NCI-H1694 treated with DMSO at 0.1 percent for 48 hours (cell line): ENCODE measurements around the gene SFTA2.
"Not testable (repeated sequence)": the region's sequence is repeated elsewhere in the genome, so short reads cannot be mapped to it uniquely, and the experiment has no call there.

Experiments
- DNase-seq: peaks from one replicate; lab custom pipeline; 2025; lab: John Stamatoyannopoulos, UW

SFTA2 gene

DNA sequence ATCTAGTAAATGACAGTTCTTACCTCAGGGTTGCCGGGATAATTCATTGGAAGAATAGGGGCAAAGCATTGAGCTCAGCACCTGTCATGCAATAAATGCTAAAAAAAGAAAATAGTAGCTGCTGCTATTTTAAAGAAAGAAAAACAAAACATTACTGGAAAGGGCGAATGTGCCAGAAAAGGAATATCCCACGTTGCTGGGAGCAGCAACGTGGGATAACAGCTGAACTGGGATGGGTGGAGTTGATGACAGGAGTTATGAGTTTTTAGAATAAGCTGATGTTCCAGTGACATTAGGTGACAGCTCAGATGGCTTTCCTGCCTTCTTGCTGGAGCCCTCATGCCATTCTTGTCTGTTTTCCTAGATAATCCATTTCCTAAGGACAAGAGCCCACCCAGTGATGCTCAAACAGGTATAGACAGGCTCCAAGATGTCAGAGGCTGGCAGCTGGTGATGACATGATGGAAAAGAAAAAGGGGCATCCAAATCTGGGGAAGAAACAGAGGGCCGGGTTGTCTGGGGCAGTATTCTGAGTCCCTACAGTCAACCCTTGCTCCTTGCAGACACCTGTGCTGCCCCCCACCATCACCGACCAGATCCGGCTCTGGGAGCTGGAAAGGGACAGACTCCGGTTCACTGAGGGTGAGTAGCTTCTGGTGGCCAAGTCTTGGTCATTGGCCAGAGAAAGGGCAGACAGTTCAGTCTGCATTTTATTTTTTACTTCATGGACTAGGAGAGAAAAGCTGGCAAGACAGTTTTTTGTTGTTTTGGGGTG is 19.0 kb downstream of the SFTA2 start:
- no peak for DNase-seq

DNA sequence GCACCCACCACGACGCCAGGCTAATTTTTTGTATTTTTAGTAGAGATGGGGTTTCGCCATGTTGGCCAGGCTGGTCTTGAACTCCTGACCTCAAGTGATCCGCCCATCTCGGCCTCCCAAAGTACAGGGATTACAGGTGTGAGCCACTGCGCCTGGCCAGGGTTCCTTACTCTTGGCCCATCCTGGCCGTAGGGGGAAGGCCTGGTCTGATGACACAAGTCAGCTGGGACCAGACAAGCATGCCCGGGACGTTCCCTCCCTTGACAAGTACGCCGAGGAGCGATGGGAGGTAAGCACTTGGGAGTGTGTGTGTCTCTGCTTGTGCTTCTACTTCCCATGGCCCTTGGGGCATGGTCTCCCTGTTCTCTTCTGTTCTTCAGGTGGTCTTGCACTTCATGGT is 21.5 kb downstream of the SFTA2 start:
- DNase-seq = not testable (repeated sequence)

DNA sequence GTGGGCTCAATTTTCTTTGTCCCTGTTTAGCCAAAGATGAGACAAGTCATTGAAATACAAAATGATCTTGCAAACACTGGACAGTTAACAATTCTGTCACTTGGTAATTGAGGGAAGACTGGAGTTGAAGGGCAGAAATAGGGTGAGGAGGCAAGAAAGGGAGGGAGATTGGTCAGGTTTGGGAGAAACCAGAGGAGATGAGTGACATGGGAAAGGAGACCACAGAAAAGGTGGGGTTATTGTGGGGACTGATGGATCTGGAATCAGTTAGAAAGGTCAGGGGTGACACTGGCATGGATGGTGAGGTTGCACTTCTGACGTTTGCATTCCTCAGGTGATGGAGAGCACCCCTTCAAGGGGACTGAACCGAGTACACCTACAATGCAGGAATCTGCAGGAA is 23.3 kb downstream of the SFTA2 start:
- DNase-seq = no peak

DNA sequence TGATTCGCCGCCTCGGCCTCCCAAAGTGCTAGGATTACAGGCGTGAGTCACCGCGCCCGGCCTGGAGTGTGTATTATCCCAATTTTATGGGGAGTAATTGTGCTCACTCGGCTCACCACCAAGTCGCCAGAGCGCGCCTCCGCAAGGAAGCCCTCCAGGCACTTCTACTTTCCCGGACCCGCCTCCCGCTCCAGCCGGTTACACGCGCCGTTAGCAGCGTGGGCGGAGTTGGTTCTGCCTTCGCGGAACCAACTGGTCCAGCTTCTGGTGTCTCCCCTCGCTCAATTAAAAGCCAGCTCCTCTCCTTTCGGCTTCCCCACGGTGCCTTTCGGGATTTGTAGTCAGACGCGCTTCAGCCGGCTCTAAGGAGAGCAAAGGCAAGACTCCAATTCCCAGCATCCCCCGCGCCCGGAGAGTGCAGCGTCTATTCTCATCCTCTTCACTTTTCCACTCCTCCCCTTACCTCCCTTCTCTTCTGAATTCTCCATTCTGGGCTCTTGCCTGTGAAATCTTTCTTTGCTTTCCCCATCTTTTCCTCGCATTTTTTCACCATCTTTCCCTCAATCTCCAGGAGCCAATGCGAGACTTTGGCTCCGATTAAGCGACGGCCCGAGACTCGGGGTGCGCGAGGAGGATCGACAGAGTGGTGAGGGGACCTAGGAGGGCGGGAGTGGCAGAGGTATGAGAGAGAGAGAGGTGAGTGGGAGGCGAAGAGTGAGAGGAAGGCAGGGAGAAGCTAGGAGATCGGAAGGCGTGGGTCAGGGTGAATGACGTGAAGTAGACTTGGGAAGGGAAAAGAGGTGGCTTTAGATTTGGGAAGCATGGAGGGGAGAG is 24.0 kb downstream of the SFTA2 start, which contains the start of gene GTF2H4:
Gene GTF2H4, plus strand, starts transcription at position 450 of the 834 bp plus-strand sequence.
- peak; percentile 95 for DNase-seq

DNA sequence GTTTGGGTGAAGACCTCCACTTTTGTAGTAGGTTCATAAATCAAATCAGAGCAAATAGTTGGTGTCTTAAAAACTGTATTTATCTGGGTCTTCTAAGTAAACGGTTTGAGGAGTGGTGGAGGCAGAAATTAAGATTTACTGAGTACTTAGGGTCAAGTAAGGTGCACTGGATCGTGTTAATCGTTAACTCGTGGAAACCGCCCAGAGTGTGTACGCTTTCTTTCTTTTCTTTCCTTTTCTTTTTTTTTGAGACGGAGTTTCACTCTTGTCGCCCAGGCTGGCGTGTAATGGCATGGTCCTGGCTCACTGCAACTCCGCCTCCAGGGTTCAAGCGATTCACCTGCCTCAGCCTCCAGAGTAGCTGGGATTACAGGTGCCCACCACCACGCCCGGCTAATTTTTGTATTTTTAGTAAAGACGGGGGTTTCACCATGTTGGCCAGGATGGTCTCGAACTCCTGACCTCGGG is 24.6 kb downstream of the SFTA2 start:
- not testable (repeated sequence) for DNase-seq

DNA sequence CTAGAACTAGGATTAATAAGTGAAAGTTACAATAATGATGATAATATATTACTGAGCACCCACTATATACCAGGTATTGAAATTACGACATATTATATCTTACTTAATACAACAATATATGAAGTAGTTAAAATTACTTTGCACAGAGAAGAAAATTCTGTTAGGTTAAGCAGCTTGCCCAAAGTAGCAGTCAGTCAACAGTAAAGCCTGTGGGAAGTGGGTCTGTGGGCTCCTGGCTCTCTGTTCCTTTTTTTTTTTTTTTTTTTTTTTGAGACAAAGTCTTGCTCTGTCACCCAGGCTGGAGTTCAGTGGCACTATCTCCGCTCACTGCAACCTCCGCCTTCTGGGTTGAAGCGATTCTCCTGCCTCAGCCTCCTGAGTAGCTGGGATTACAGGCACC is 28.7 kb downstream of the SFTA2 start:
- no peak for DNase-seq

DNA sequence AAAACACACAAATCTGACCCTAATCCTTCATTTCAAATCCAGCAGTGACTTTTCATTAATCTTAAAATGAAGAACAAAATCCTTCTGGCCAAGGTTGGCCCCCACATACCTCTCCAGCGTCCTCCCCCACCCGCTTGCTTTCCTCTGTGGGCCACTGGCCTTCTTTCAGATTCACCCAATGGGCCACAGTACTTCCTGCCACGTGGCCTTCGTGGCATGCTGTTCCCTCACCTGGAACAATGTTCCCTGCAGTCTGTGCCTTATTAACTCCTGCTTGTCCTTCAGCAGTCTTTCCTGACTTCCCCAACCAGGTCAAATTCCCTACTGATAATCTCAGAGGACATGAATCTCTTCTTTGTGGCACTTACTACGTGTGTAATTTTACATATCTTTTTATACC is 29.3 kb downstream of the SFTA2 start:
- no peak for DNase-seq

DNA sequence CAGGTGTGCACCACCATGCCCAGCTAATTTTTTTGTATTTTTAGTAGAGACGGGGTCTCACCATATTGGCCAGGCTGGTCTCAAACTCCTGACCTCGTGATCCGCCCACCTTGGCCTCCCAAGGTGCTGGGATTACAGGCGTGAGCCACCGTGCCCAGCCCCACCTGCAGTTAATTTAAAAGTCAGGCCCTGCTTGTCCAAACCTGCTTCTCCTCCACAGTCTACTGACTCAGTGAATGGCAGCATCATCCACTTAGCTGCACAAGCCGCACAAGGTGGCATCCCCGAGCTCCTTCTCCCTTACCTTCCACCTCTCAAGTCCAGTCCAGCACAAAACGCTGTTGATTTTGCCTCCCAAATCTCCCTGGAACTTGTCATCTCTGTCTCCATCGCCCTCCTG is 29.8 kb downstream of the SFTA2 start:
- DNase-seq = not testable (repeated sequence)

DNA sequence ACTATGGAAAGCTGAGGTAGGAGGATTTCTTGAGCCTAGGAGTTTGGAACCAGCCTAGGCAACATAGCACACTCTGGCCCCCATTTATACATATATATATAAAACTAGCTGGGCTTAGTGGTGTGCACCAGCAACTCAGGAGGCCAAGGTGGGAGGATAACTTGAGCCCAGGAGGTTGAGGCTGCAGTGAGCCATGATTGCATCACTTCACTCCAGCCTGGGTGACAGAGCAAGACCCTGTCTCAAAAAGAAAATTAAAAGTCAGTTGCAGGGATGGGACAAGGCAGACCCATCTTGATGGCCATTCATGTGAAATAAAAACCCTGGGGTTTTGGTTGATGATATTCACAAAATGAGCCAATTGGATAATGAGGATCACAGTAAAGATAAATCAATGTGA is 30.5 kb downstream of the SFTA2 start:
- DNase-seq = no peak

DNA sequence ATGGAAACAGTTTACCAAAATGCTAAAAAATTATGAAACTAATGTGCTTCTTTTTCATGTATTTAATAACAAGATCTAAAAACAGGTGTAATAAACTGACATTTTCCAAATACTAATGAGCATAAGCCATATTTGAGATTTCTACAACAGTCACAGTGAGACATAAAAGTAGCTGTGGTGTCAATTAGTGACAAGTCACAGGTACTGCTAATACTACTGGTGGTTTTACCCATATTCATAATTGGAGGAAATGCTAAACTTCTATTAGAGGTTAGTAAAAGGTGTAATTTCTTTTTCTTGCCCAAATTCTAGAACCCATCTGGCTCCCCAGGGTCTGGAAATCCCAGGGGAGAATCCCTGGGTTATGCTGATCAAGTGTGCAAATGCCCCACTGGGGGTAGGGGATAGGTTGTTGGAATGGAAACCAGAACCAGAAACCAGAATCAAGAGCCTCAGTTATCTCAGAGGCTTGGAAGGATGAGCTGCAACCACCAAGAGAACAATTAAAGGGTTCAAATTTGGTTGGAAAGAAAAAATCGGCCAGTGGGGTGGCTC is 31.0 kb downstream of the SFTA2 start:
- no peak for DNase-seq

DNA sequence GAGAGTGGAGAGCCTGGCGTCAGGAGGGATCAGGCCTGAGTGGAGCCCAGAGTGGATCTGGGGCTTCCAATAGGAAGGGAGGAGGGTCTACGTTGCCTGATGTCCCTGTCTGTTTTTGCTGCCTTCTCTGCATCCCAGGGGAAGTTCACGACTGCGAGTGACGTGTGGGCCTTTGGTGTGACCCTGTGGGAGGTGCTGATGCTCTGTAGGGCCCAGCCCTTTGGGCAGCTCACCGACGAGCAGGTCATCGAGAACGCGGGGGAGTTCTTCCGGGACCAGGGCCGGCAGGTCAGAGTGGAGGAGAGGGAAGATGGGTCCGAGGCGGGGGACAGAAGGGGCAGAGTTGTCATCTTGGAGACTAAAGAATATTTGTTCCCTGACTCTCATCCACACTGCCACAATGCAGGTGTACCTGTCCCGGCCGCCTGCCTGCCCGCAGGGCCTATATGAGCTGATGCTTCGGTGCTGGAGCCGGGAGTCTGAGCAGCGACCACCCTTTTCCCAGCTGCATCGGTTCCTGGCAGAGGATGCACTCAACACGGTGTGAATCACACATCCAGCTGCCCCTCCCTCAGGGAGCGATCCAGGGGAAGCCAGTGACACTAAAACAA is 33.1 kb downstream of the SFTA2 start:
- DNase-seq = no peak

DNA sequence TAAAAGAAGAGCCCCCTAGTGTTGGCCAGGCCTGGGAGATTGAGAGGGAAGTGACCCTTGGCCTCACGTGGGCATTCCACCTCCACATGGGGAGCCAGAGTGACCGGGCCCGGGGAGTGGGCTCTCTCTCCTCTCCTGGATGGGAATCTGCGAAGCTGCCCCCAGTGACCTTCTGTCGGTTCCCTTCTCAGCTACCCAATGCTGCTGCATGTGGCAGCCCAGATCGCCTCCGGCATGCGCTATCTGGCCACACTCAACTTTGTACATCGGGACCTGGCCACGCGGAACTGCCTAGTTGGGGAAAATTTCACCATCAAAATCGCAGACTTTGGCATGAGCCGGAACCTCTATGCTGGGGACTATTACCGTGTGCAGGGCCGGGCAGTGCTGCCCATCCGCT is 34.1 kb downstream of the SFTA2 start:
- DNase-seq = no peak

DNA sequence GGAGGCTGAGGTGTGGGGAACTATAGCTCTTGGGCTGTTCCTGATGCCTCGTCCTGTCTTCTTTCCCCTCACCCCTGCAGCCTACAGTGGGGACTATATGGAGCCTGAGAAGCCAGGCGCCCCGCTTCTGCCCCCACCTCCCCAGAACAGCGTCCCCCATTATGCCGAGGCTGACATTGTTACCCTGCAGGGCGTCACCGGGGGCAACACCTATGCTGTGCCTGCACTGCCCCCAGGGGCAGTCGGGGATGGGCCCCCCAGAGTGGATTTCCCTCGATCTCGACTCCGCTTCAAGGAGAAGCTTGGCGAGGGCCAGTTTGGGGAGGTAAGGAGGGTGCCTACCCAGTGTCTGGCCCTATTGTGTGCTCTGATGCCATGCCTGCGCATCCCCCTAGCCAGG is 35.4 kb downstream of the SFTA2 start:
- no peak for DNase-seq

DNA sequence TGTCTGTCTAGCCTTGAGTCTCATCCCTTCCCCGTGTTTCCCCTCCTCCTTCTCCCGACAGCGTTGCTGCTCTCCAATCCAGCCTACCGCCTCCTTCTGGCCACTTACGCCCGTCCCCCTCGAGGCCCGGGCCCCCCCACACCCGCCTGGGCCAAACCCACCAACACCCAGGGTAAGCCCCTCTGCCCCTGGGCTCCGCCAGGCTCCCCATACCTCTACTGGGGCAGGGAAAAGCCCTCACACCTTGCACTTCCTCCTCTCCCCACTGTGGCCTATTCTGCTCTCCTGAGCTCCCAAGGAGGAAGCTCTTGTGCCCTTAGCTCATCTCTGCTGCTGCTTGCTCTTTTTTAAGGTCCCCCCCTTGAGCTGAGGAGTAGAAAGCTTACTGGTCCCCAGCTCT is 36.6 kb downstream of the SFTA2 start:
- no peak for DNase-seq

DNA sequence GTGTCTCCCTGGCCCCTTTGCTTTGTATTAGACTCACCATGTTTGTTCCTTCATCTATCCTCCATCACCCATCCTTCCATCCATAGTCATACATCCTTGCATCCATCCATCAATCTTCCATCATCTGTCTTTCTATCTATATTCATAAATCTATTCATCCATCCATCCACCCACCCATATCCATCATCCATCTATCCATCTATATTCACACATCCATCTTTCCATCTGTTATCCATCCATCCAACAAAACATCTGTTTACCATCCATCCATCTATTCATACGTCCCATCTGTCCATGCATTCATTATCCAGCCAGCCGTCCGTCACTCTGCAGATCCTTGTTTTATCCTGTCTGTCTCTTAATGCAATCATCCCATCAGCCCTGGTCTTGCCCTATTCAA is 37.0 kb downstream of the SFTA2 start:
- DNase-seq = no peak

DNA sequence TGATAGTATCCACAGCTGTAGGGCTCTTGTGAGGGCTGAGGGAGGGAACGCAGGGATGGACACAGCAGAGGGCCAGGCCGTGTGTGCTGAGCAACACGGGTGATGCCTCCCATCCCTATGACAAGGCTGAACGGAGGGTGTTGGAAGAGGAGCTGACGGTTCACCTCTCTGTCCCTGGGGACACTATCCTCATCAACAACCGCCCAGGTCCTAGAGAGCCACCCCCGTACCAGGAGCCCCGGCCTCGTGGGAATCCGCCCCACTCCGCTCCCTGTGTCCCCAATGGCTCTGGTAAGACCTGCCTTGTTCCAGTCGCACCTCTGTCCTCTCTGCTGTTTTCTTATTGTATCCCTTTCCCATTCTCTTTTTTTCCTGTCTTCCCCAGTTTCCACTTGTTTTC is 37.6 kb downstream of the SFTA2 start:
- DNase-seq = no peak

DNA sequence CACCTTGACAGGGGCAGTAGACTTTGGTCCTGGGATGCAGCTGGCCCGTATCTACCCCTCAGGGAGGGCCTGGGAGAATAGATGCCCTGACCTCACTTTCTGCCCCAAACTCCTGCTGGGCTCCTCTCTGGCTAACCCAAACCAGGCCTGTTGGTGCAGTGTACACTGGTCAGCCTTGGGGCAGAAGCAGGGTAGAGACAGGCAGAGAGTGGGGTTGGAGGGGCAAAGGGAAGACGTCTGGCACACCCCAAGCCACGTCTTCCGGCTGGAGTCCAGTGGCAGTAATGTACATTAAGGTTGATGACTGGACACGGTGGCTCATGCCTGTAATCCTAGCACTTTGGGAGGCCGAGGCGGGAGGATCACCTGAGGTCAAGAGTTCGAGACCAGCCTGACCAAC is 38.3 kb downstream of the SFTA2 start:
- no peak for DNase-seq

DNA sequence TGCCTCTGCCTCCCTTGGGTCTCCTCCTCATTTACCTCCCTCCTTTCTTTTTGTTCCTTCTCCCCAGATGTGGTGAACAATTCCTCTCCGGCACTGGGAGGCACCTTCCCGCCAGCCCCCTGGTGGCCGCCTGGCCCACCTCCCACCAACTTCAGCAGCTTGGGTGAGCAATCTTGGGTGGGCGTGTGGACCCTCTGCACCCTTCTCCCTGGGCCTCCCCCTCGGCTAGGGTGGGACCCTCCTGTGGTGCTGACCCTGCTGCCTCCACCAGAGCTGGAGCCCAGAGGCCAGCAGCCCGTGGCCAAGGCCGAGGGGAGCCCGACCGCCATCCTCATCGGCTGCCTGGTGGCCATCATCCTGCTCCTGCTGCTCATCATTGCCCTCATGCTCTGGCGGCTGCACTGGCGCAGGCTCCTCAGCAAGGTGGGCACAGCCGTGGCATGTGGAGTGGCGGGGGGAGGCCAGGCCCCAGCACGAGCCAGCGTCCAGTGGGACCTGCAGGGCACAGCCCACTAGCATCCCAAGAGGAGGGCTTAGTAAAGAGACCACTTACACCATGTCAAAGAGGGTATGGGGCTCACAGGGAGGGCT is 38.9 kb downstream of the SFTA2 start:
- DNase-seq = no peak

DNA sequence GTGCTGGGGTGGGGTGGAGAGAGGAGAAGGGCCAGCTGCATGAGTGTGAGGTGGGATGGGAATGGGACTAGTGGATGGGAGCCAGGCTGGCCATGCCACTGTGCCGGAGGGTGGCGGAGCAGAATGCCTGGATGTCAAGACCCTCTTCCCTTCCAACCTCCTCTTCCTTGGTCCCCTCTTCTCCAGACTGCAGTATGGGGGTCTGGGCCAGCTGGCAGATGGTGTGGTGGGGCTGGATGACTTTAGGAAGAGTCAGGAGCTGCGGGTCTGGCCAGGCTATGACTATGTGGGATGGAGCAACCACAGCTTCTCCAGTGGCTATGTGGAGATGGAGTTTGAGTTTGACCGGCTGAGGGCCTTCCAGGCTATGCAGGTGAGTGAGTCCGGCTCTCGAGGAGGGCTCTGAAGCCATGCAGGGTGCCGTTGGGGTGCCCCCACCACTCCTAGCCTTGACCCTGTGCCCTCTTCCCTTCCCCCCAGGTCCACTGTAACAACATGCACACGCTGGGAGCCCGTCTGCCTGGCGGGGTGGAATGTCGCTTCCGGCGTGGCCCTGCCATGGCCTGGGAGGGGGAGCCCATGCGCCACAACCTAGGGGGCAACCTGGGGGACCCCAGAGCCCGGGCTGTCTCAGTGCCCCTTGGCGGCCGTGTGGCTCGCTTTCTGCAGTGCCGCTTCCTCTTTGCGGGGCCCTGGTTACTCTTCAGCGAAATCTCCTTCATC is 40.0 kb downstream of the SFTA2 start:
- DNase-seq = no peak

DNA sequence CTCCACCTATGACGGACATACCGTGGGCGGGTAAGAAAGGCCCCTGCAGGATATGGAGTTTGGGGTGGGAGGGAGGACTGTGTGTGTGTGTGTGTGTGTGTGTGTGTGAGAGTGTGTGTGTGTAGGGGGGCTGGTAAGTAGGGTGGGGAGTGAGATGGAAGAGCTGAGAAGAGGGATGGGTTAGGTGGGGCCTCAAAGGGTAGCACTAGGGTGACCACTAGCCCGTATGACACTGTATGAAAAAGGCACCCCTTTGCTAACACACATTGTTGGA is 40.6 kb downstream of the SFTA2 start:
- no peak for DNase-seq

DNA sequence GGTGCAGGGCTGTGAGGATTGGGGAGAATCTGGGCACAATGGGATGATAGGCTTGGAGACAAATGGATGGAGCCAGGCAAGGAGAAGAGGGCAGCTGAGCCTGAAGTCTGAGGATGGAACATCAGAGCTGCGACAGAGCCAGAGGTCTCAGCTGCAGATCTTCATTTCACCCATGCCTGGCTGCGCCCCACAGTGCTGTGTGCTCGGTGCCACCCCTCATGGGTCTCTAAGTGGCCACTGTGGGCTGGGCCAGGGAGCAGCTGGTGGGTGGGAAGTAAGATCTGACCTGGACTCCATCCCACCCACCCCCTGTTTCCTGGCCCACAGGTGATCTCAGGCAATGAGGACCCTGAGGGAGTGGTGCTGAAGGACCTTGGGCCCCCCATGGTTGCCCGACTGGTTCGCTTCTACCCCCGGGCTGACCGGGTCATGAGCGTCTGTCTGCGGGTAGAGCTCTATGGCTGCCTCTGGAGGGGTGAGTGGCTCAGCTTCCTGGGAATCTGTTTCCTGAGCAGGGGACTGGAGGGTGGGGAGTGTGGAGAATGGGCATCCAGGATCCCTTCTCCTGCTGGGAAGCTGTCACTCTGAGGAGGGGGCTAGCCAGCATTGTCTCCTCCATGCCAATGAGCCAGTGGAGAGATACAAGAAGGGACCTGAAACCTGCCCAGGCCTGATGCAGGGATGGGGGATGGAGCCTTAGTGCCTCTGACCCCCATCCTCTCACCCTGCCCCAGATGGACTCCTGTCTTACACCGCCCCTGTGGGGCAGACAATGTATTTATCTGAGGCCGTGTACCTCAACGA is 41.1 kb downstream of the SFTA2 start:
- DNase-seq = no peak
